ENCODE measurements around the gene KANSL2. TPM values are rescaled to one million over a fixed set of nuclear protein-coding genes. Genes with fewer than 3 reads are reported as not detected.

Gene KANSL2
- polyA plus RNA-seq, 2 of the 4 experiments (the other 2 are of a cell fraction), result 30.3 to 62.8 TPM

DNA sequence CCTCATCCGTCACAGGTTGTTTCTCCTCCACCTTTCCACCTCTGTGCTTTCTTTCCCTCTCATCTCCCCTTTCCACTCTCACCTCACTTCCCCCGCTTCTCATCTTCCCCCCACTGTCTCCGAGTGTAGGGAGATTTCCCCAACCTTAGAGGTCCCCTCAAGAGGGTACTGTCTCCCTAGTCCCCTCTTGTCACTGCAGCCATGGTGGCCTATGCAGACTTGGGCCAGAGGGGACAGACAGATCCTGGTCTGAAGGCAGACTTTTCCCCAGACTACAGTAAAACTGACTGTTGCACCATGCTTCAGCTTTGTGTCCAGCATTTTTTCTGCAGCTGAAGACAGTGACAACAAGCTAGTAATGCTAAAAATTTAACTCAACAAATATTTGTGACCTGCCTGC lies 41.2 kb downstream of the KANSL2 start:
- H3K4me2 ChIP-seq, result no peak overlapping the region
- no peaks in the 10 kb centered on the region for H3K9me3 ChIP-seq
- ChIA-PET CTCF (no interaction called here), POLR2A (no interaction called here)
- no peak overlapping the region for H3K4me3 ChIP-seq
- DNase-seq (ENCODE audit: low read depth in 1 of 2, low spot score in 1 of 2), result no peak
- H3K27ac ChIP-seq, result no peak overlapping the region
- whole genome bisulfite sequencing (ENCODE audit: missing lambda C conversion rate), result 91% methylated on average over 3 of the region's 3 CpGs
- no peaks in the 10 kb centered on the region for H3K4me1 ChIP-seq
- no peak for FAIRE-seq
- no peak for TF ChIP-seq CHD4 (IDR thresholded peaks at IDR 0.05; ENCODE audit: borderline replicate concordance)
- no peak for TF ChIP-seq CBX2 (IDR thresholded peaks at IDR 0.05; ENCODE audit: borderline replicate concordance, low read depth)
- no peak for TF ChIP-seq POLR2AphosphoS2 (conservative IDR thresholded peaks at IDR 0.05; ENCODE audit: low read length)
- TF ChIP-seq, protein P1, sequence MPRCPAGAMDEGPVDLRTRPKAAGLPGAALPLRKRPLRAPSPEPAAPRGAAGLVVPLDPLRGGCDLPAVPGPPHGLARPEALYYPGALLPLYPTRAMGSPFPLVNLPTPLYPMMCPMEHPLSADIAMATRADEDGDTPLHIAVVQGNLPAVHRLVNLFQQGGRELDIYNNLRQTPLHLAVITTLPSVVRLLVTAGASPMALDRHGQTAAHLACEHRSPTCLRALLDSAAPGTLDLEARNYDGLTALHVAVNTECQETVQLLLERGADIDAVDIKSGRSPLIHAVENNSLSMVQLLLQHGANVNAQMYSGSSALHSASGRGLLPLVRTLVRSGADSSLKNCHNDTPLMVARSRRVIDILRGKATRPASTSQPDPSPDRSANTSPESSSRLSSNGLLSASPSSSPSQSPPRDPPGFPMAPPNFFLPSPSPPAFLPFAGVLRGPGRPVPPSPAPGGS (IDR thresholded peaks at IDR 0.05), result no peak
- no peak for TF ChIP-seq ZSCAN20 (CRISPR knock-in tag; IDR thresholded peaks at IDR 0.05)
- no peak for TF ChIP-seq ESRRA (IDR thresholded peaks at IDR 0.05; ENCODE audit: borderline replicate concordance, low read length)
- no peak for TF ChIP-seq RNF2 (IDR thresholded peaks at IDR 0.05; ENCODE audit: borderline replicate concordance, low read depth)
- TF ChIP-seq KDM1A (IDR thresholded peaks at IDR 0.05; ENCODE audit: low read depth), result no peak
- no peak for TF ChIP-seq FOSB (CRISPR knock-in tag; IDR thresholded peaks at IDR 0.05)
- no peak for TF ChIP-seq RCOR1 (IDR thresholded peaks at IDR 0.05; ENCODE audit: low read depth, low read length)
- no peak for TF ChIP-seq ZNF302 (CRISPR knock-in tag; IDR thresholded peaks at IDR 0.05)
- TF ChIP-seq CBX8 (IDR thresholded peaks at IDR 0.05), result no peak
- TF ChIP-seq ZFP36 (IDR thresholded peaks at IDR 0.05; ENCODE audit: borderline replicate concordance, partially characterized antibody), result no peak
- TF ChIP-seq, protein P2, sequence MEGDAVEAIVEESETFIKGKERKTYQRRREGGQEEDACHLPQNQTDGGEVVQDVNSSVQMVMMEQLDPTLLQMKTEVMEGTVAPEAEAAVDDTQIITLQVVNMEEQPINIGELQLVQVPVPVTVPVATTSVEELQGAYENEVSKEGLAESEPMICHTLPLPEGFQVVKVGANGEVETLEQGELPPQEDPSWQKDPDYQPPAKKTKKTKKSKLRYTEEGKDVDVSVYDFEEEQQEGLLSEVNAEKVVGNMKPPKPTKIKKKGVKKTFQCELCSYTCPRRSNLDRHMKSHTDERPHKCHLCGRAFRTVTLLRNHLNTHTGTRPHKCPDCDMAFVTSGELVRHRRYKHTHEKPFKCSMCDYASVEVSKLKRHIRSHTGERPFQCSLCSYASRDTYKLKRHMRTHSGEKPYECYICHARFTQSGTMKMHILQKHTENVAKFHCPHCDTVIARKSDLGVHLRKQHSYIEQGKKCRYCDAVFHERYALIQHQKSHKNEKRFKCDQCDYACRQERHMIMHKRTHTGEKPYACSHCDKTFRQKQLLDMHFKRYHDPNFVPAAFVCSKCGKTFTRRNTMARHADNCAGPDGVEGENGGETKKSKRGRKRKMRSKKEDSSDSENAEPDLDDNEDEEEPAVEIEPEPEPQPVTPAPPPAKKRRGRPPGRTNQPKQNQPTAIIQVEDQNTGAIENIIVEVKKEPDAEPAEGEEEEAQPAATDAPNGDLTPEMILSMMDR (IDR thresholded peaks at IDR 0.05), result no peak
- no peak for TF ChIP-seq SREBF2 (IDR thresholded peaks at IDR 0.05)
- no peak for TF ChIP-seq SMC3 (IDR thresholded peaks at IDR 0.05)
- TF ChIP-seq HOXB5 (CRISPR knock-in tag; IDR thresholded peaks at IDR 0.05), result no peak
- no peak for TF ChIP-seq HOXB13 (CRISPR knock-in tag; IDR thresholded peaks at IDR 0.05; ENCODE audit: low read depth)
- TF ChIP-seq NFE2L2 (conservative IDR thresholded peaks at IDR 0.05; ENCODE audit: low read length), result no peak
- ATAC-seq, result peak; percentile 51 to 56; a peak in 4 of 6 replicates

DNA sequence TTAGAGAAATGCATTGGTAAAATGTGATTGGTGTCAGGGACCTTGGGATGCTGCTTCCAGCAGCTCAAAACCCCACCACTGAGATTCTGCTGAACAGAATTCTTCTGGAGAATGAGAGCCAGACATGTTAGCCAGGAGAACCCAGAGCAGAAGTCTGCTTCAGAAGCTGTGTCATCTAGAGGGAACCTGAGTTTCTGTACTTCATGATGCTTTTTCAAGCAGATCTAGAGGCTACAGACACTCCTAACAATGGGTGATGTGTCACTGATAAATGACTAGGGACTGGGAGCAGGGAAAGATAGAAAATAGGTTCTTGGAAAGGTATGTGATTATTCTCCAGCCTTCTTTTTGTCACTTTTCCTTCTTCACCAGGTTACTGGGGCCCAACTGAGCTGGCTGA lies 41.6 kb downstream of the KANSL2 start:
- DNase-seq (ENCODE audit: low read depth in 1 of 2, low spot score in 1 of 2) (no peak), ATAC-seq (peak; percentile 40 to 51; a peak in 3 of 6 replicates), FAIRE-seq (no peak)
- H3K4me1 ChIP-seq, result no peaks in the 10 kb centered on the region
- H3K27ac ChIP-seq, result no peak overlapping the region
- H3K4me2 ChIP-seq, result no peak overlapping the region
- CTCF ChIA-PET, result interaction anchor here (1.9 kb wide), 1 partner anchor 21 kb away, joined by 6 read pairs; no protein-coding TSS in a partner anchor
- POLR2A ChIA-PET, result no interaction called here
- no peaks in the 10 kb centered on the region for H3K9me3 ChIP-seq
- TF ChIP-seq HES2 (IDR thresholded peaks at IDR 0.05) (no peak), RCOR1 (IDR thresholded peaks at IDR 0.05; ENCODE audit: low read depth, low read length) (no peak), NPAS2 (CRISPR knock-in tag; IDR thresholded peaks at IDR 0.05; ENCODE audit: borderline replicate concordance) (no peak), SREBF2 (IDR thresholded peaks at IDR 0.05) (no peak), NR3C1 (IDR thresholded peaks at IDR 0.05) (no peak), HEYL (CRISPR knock-in tag; IDR thresholded peaks at IDR 0.05) (no peak), SMC3 (IDR thresholded peaks at IDR 0.05) (no peak), EHMT2 (IDR thresholded peaks at IDR 0.05; ENCODE audit: low read depth) (no peak)
- TF ChIP-seq, protein P3, sequence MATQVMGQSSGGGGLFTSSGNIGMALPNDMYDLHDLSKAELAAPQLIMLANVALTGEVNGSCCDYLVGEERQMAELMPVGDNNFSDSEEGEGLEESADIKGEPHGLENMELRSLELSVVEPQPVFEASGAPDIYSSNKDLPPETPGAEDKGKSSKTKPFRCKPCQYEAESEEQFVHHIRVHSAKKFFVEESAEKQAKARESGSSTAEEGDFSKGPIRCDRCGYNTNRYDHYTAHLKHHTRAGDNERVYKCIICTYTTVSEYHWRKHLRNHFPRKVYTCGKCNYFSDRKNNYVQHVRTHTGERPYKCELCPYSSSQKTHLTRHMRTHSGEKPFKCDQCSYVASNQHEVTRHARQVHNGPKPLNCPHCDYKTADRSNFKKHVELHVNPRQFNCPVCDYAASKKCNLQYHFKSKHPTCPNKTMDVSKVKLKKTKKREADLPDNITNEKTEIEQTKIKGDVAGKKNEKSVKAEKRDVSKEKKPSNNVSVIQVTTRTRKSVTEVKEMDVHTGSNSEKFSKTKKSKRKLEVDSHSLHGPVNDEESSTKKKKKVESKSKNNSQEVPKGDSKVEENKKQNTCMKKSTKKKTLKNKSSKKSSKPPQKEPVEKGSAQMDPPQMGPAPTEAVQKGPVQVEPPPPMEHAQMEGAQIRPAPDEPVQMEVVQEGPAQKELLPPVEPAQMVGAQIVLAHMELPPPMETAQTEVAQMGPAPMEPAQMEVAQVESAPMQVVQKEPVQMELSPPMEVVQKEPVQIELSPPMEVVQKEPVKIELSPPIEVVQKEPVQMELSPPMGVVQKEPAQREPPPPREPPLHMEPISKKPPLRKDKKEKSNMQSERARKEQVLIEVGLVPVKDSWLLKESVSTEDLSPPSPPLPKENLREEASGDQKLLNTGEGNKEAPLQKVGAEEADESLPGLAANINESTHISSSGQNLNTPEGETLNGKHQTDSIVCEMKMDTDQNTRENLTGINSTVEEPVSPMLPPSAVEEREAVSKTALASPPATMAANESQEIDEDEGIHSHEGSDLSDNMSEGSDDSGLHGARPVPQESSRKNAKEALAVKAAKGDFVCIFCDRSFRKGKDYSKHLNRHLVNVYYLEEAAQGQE (IDR thresholded peaks at IDR 0.05), result no peak
- TF ChIP-seq, protein P4, sequence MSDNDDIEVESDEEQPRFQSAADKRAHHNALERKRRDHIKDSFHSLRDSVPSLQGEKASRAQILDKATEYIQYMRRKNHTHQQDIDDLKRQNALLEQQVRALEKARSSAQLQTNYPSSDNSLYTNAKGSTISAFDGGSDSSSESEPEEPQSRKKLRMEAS (IDR thresholded peaks at IDR 0.05), result no peak
- no peak overlapping the region for H3K4me3 ChIP-seq

Data from A549 (cell line).